Lung (tissue), 16 donors: ENCODE results near the gene IL22RA1. TPM values are rescaled to one million over a fixed set of nuclear protein-coding genes. Genes with fewer than 3 reads are reported as not detected.

Experiments used
- ATAC-seq: fragments of 200-7000 bp; cut with Tn5 transposase; one replicate; pipeline ENCODE4 v1.9.1; 2020; ENCODE audit warnings: moderate number of reproducible peaks; ENCODE audit not compliant: insufficient read depth, low FRiP score
- DNase-seq, 3 donors: peaks; one replicate each; pipeline ENCODE4 v3.0.0-alpha.2; 2013 to 2017
- H3K27ac ChIP-seq, 2 donors: one replicate each; pipeline ENCODE4 v1.5.1; 2013; ENCODE audit warnings: mild to moderate bottlenecking in 2 of 2, moderate library complexity in 2 of 2, control low read depth in 1 of 2, inconsistent platforms in 1 of 2, low read depth in 1 of 2, low read length in 1 of 2
- H3K27me3 ChIP-seq, 3 donors: one replicate each; pipeline ENCODE4 v1.5.1; 2013; ENCODE audit warnings: low read length in 2 of 3; ENCODE audit not compliant: control insufficient read depth in 3 of 3, insufficient read depth in 3 of 3
- H3K36me3 ChIP-seq, 4 donors: one replicate each; pipeline ENCODE4 v1.5.1; 2013; ENCODE audit warnings: low read length in 4 of 4, mild to moderate bottlenecking in 1 of 4, moderate library complexity in 1 of 4; ENCODE audit not compliant: control insufficient read depth in 4 of 4, insufficient read depth in 4 of 4
- H3K4me1 ChIP-seq, 5 donors: one replicate each; pipeline ENCODE4 v1.5.1; 2013; ENCODE audit warnings: low read length in 5 of 5, mild to moderate bottlenecking in 2 of 5, moderate library complexity in 1 of 5; ENCODE audit not compliant: control insufficient read depth in 5 of 5, insufficient read depth in 5 of 5
- H3K4me3 ChIP-seq: one replicate; pipeline ENCODE4 v1.5.1; 2013; ENCODE audit warnings: mild to moderate bottlenecking, control low read depth, moderate library complexity
- H3K9ac ChIP-seq, 2 donors: one replicate each; pipeline ENCODE4 v1.5.1; 2013; ENCODE audit warnings: low read length in 2 of 2, control low read depth in 1 of 2; ENCODE audit not compliant: insufficient read depth in 1 of 2
- H3K9me3 ChIP-seq, 4 donors: one replicate each; pipeline ENCODE4 v1.5.1; 2013; ENCODE audit warnings: low read length in 3 of 4, mild to moderate bottlenecking in 1 of 4, moderate library complexity in 1 of 4; ENCODE audit not compliant: control insufficient read depth in 4 of 4, insufficient read depth in 3 of 4
- WGBS, 2 donors: extraction: QIAGEN DNeasy Blood & Tissue Kit; methylation state at CpG; one replicate each; pipeline ENCODE4 v1.1.7; 2013; 5-methylcytosine and 5-hydroxymethylcytosine counted together
- long read RNA-seq, 5 donors: transcript quantifications; one replicate each; lab custom pipeline, GENCODE V29; 2026
- polyA plus RNA-seq, 2 donors: library from polyadenylated mRNA; stranded (reverse); fragments of 200-250 nt; gene quantifications; one replicate each; pipeline ENCODE4 v1.2.1, GENCODE V29; 2013
- total RNA-seq, 2 donors: library from RNA; depleted of rRNA in 1 of 2; stranded (reverse); fragments of >200 nt in 1 of 2; gene quantifications; one replicate each; pipeline ENCODE4 v1.2.1, GENCODE V29; 2014 to 2021
- TF ChIP-seq, protein P1 (sequence below): IDR thresholded peaks from 2 replicates; pipeline ENCODE4 v1.5.1; 2012; ENCODE audit warnings: mild to moderate bottlenecking; ENCODE audit errors: control extremely low read depth, extremely low read depth
- donor health status: control.
- donor health status: control.
- donor health status: Bipolar disorder and iron deficiency.
- donor health status: healthy.
- donor health status: DM: yes; HTN: yes; CAD: no.

Gene IL22RA1
- total RNA-seq, result 1 to 10 TPM in 1 of 2 donors, under 1 TPM in 1; 0.17 to 1.0 TPM
- under 1 TPM; 0.09 to 0.30 TPM for polyA plus RNA-seq
- long read RNA-seq, donor 1, result 0 reads
- long read RNA-seq, donor 2, result 0 reads
- long read RNA-seq, donor 3, result 0 reads
- long read RNA-seq, donor 4, result 0 reads
- long read RNA-seq, donor 5, result 0 reads

- DNase-seq (peak in 1 of 3 donors; percentile 14), ATAC-seq (no peak)
- H3K4me1 ChIP-seq, result peaks cover 0 to 9% (median 5%) of the 10 kb centered on the region in 5 donors
- H3K36me3 ChIP-seq, result no peaks in the 10 kb centered on the region
- 50 to 71% methylated on average over 22 of the region's 22 CpGs for WGBS, 2 donors
- H3K9ac ChIP-seq, result no peak within 1 kb of the TSS
- TF ChIP-seq, protein P1, sequence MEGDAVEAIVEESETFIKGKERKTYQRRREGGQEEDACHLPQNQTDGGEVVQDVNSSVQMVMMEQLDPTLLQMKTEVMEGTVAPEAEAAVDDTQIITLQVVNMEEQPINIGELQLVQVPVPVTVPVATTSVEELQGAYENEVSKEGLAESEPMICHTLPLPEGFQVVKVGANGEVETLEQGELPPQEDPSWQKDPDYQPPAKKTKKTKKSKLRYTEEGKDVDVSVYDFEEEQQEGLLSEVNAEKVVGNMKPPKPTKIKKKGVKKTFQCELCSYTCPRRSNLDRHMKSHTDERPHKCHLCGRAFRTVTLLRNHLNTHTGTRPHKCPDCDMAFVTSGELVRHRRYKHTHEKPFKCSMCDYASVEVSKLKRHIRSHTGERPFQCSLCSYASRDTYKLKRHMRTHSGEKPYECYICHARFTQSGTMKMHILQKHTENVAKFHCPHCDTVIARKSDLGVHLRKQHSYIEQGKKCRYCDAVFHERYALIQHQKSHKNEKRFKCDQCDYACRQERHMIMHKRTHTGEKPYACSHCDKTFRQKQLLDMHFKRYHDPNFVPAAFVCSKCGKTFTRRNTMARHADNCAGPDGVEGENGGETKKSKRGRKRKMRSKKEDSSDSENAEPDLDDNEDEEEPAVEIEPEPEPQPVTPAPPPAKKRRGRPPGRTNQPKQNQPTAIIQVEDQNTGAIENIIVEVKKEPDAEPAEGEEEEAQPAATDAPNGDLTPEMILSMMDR, result no peak
- H3K4me3 ChIP-seq, result no peak within 1 kb of the TSS
- H3K27me3 ChIP-seq, result no peaks in the 10 kb centered on the region
- no peaks in the 10 kb centered on the region for H3K9me3 ChIP-seq
- no peak within 1 kb of the TSS for H3K27ac ChIP-seq
Measured at GRCh38 chr1:24142546-24143534, at the start of gene IL22RA1. Gene IL22RA1, minus strand, starts transcription at chr1:24143140. Its CDS starts 58 bp downstream, at chr1:24143082.

DNA sequence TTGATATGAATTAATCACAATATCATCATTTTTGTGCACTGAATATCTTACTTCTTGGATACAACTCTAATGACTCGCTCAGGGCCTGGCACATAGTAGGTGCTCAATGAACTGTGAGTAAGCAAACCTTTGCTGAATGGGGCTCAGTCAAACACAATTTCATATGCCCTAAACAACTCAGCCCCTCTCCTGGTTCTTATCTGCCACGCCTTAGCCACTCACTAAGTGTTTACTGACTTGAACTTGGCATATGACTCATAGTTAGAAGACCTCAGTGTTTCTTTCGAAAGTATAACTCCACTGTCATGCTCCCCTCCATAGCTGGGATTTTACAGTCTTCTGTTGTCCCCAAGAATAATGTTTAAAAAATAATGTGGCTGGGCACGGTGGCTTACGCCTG, 48.9 kb upstream of the IL22RA1 start:
- ATAC-seq (no peak), DNase-seq (no peak)
- Histone ChIP-seq H3K9me3 (no peaks in the 10 kb centered on the region), H3K4me3 (no peak overlapping the region), H3K27ac (no peak overlapping the region), H3K36me3 (no peaks in the 10 kb centered on the region), H3K27me3 (peaks cover 0 to 22% (median 17%) of the 10 kb centered on the region in 3 donors), H3K9ac (no peak overlapping the region), H3K4me1 (peaks cover 0 to 6% (median 0%) of the 10 kb centered on the region in 5 donors)
- TF ChIP-seq, protein P1, result no peak
- WGBS, 2 donors, result 54 to 72% methylated on average over 5 of the region's 5 CpGs

DNA sequence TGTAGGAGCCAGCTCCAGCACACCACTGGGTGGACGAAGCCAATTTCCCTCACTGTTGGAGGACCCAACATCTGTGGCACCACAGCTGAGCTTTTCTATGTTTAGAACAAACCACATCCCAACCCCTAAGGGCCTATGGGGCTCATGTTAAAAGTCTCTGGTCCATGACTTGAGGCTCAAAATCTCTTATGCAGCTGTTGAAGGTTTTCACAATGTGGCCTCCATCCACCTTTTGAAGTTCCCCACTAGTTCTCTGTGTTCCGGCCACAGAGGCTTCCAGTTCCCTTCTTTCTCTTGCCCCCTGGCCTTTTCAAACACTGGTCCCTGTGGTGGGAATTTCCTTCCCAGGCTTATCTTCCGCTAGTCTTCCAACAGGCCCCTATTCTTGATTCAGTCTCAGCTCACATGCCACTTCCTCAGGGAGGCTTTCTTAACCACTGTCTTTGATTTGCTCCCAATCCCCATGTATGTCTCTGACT, 48.1 kb upstream of the IL22RA1 start:
- TF ChIP-seq, protein P1, result no peak
- peaks cover 0 to 2% (median 0%) of the 10 kb centered on the region in 4 donors for H3K9me3 ChIP-seq
- 34 to 66% methylated on average over 3 of the region's 3 CpGs for WGBS, 2 donors
- H3K27ac ChIP-seq, result no peak overlapping the region
- no peak overlapping the region for H3K4me3 ChIP-seq
- peaks cover 0 to 28% (median 21%) of the 10 kb centered on the region in 3 donors for H3K27me3 ChIP-seq
- no peaks in the 10 kb centered on the region for H3K36me3 ChIP-seq
- H3K9ac ChIP-seq, result no peak overlapping the region
- ATAC-seq (no peak), DNase-seq (no peak)
- peaks cover 0 to 7% (median 3%) of the 10 kb centered on the region in 5 donors for H3K4me1 ChIP-seq
